GM21447 (cell line): ENCODE data around the gene SIRPB2.
A peak's percentile ranks its signal among the peaks of the same experiment; 100 is the strongest.

Experiments
- ATAC-seq: cut with Tn5 transposase; IDR thresholded peaks from one replicate; pipeline ENCODE4 v1.9.1; 2021; ENCODE audit not compliant: unreplicated experiment

The SIRPB2 gene

DNA sequence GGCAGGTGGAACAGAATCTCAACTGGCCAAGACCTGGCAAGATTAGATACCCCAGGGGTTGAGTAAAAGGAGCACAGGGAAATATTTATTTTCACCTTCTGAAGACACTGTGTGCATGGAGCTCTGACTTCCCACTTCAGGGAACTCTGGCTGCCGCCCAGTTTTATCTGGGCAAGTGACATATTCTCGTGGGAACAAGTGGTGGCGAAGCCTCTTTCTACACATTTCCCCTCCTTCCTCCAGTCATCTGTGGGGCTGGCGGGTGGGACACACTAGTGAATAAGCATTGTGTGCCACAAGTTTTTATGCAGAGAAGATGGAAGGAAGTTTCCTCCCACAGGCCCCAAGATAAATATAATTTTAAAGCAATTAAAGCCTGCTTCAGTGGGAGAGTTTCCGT is 48.1 kb downstream of the SIRPB2 start:
- no peak for ATAC-seq

DNA sequence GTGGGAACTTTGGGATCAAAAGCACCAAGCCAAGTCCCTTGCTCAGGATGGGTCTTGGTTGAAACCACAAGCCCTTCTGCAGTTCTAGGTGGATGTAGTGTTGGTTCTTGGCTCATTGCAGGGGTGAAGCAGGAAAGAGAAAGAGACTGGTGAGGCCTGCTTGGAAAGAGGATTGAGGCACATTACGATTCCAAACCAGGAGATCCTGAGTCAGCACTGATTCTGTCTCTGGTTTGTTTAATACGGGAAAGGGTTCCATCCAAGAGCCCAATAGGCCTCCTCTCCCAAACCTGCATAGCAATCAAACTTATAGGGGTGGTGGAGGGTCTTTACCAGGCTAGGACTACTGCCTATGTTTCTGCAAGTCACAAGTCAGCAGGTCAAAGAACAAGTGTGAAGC is 48.9 kb downstream of the SIRPB2 start:
- ATAC-seq: no peak

DNA sequence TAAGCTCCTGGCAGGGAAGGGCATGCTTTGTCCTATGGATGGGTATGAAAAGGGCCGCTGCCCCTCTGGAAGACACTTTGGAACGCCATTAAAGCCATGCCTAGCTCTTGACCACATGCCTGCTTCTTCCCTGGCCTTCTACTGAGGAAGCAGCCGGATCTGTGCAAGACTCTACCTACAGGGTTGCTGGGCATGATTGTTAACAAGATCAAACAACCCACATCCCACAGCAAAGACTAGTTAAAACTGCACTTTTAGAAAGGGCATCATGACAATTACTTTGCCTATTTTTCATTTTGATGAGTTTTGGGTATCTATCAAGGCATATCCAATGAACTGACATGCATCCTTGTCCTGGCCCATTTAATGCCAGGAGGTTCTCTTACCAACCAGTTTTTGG is 50.1 kb downstream of the SIRPB2 start:
- ATAC-seq: no peak

DNA sequence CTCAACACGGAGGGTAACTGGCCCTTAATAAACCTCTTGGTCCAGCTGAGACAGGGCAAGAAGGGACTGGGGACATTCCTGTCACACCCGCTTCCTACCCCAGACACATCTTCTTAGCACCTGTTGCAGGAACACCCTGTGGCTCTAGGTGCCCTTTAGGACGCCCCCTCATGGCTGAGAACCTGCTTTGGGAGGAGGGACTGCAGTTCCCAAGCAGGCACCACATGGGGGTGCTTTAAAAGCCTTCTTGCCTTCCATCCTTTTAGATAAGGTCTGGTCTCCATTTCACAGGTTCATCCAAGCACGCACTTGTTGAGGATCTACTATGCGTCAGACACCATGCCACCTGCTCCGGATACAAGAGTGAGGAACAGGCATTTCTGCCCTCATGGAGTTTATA is 51.2 kb downstream of the SIRPB2 start:
- ATAC-seq: no peak

DNA sequence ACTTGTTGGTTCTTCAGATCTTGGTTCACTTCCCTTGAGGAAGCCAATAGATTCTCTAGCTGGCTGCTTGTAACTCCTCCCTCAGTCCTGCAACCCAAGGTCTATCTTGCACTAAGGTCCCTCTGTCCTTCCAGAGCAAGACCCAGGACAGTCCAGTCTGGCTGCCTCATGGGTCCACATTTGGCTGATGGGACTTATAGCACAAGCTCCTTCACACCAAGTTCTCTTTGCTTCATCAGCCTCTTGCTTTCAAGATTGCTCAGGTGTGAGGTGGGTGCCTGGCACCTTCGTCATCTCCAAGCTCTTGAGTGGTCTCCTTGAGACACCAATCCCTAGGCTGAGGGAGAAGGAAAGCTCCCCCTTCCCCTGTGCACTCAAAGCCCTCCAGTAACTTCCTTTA is 52.9 kb downstream of the SIRPB2 start:
- no peak for ATAC-seq

DNA sequence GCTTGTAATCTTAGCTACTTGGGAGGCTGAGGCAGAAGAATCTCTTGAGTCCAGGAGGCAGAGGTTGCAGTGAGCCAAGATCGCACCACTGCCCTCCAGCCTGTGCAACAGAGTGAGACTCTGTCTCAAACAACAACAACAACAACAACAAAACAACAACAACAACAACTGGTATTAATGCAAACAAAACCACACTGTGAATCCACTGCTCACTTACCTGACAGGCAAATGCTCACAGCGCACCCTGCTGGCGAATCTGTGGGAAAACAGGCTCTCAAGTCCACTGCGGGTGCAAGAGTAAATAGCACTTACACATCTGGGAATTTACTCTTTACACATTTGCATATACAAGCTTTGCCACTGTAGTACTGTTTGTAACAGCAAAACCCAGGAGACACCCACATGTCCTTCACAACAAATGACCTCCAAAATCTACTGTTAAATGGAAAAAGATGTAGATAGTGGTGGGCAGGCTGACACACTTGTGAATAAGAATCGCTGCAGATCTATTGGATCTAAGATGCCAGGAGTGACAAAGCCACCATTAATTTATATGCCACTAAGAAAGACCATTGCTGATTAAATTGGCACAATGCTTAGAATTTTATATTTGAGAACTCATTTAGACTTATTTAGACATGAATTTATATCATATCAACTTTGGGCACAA is 53.9 kb downstream of the SIRPB2 start:
- peak; percentile 45 for ATAC-seq

DNA sequence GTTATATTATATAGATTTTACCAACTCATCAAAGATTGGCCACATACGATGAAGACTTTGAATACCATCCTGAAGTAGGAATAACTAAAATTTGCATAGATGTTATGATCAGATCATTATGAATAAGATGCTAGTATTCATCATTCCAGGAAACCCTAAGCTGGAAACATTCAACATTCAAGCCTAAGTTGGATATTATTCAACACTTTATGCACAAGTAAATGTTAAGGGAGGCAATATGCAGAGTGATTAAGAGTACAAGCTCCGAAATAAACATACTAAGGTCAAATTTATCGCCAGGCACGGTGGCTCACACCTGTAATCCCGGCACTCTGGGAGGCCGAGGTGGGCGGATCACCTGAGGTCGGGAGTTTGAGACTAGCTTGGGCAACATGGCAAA is 55.0 kb downstream of the SIRPB2 start:
- no peak for ATAC-seq

DNA sequence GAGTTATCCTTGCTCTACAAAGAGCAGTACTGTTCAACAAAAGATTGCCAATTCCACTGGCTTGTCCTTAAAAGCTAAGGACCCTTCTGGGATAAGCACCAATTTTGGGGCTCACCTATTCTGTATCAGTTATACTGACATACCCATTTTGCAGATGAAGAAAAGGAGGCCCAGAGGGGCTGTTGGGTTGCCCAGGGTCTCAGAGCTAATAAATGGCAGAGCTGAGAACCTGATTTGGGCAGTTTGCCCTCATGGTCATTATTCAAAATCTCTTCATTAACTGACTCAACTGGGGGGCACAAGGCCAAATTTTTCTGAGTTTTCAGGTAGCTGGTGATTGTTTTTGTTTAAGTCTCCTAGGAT is 55.9 kb downstream of the SIRPB2 start:
- ATAC-seq: no peak

DNA sequence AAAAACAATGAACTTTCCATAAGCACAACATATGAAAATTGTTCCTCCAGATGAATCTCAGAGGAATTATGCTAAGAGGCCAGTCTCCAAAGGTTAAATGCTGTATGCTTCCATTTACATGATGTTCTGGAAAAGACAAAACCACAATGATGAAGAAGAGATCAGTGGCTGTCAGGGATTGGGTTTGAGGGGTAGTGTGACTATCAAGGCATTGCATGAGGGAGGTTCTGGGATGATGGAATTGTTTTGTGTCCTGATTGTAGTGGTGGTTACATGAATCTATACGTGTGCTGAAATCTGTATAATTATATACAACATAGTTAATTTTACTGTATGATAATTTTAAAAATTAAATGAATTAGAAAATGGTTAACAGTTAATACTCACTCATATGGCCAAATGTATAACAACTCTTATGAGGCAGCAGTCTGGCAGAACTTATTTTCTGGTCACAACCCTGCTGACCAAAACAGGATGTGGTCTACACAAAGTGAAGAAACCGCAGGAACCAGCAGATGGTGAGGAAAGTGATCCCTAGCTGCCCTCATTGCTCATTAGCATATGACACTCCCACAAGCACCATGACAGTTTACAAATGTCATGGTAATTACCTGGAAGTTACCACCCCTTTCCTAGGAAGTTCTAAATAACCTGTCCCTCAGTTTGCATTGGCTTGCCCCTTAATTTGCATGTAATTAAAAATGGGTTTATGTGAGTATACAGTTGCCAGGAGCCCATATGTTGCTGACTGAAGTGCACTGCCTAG is 56.5 kb downstream of the SIRPB2 start:
- ATAC-seq: peak; percentile 93

DNA sequence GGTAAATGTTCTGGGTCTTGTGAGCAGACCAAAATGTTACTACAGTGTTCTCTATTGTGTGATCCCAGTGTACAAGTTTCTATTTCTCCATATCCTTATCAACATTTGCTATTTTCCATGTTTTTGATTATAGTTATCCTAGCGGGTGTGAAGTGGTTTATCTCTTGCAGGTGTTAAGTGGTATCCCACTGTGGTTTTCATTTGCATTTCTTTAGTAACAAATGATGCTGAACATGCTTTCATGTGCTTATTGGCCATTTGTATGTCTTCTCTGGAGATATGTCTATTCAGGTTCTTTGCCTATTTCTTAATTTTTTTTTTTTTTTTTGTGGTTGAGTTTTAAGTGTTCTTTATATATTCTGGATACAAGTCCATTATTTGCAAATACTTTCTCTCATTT is 60.1 kb downstream of the SIRPB2 start:
- ATAC-seq: no peak

DNA sequence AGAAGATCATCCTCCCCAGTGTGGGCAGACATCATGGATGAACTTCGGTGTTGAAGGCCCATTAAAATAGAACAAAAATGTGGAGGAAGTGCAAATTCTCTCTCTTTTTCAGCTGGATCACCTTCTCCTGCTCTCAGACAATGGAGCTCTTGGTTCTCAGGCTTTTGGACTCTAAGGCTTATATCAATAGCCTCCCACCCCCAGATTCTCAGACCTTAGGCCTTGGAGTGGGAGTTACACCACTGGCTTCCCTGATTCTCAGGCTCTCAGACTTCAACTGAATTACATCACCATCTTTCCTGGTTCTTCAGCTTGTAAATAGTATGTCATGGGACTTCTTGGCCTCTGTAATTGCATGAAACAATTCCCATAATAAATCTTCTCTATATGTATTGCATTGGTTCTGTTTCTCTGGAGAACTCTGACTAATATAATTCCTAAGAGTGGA is 61.2 kb downstream of the SIRPB2 start:
- ATAC-seq: no peak

DNA sequence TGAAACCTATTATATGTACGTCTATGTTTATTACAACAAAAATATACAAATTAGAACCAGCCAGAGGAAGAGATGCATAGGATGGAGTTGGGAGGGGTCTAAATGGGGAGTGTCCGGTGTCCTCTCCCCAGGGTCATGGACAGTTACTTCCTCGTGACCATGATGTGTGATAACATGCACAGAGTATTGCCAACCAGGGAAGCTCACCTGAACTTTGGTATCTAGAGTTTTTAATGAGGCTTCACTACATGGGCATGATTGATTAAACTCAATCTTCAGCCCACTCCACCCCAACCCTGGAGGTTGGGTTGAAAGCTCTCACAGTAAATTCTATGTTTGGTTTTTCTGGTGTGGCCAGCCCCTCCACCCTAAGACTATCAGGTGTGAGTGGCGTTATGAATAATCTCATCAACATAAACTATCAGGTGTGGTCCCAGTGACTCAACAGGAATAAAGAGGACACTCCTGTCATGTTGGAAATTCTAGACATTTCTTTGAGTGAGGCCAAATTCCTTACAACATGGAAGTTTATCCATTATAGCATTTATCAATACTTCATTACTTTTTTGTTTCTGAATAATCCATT is 62.0 kb downstream of the SIRPB2 start:
- ATAC-seq: no peak

DNA sequence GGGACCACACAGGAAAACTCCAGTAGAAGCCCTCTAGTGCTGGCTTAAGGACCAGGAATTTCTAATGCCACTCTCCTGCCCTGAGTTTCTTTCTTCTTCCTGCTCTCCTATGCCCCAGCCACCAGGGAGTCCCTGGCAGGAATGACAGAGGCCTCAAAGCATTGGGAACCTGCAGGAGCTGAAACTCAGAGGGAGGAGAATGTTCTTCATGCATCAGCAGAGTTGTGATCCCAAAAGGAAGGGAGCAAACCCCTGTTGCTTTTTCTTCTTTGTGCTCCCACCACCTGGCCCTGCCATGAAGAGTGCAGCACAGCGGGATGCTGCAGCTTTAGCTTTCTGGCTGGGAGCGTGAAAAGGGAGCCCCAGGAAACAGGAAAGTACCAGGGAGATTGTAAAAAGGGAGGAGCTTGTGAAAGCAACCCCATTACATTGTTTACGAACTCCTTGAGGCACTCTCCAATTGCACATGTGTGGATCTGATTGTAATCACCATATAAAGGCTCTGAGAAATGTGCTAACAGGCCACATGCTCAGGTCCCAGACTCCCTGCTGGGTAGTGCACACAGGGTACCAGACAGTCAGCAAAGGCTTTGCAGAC is 63.7 kb downstream of the SIRPB2 start:
- no peak for ATAC-seq

DNA sequence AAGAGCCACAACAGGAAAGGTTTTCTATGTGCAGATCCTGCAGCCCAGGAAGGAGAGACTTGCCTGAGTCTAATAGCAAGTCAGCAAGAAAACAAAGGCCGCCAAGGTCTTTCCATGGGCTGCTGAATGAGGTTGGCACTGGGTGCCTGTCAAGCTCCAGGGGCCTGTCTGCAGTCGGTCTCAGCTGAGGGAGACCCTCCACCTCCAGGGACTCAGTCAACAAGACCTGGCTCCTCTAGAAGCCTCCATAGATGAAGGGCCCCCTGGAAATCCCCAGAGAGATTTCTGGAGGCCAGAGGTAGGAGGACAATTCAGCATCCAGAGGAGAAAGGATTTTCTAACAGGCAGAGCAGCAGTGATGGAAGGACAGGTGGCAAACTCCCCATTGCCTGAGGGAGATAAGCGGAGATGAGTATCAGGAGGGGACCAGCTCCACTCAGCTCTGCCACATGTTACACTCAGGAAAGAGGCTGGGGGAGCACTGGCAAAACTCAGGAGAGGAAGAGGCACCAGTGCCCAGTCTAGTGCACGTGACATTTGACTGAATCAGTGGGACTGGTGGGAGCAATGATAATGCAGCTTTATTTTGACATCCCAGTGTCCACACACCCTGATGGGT is 64.9 kb downstream of the SIRPB2 start:
- ATAC-seq: no peak
